GM18870 (cell line): ENCODE measurements around the gene LRRC56.

Source experiments
- ATAC-seq: cut with Tn5 transposase; IDR thresholded peaks from one replicate; pipeline ENCODE4 v1.9.1; 2021; ENCODE audit warnings: moderate library complexity; ENCODE audit not compliant: unreplicated experiment

The LRRC56 gene

DNA sequence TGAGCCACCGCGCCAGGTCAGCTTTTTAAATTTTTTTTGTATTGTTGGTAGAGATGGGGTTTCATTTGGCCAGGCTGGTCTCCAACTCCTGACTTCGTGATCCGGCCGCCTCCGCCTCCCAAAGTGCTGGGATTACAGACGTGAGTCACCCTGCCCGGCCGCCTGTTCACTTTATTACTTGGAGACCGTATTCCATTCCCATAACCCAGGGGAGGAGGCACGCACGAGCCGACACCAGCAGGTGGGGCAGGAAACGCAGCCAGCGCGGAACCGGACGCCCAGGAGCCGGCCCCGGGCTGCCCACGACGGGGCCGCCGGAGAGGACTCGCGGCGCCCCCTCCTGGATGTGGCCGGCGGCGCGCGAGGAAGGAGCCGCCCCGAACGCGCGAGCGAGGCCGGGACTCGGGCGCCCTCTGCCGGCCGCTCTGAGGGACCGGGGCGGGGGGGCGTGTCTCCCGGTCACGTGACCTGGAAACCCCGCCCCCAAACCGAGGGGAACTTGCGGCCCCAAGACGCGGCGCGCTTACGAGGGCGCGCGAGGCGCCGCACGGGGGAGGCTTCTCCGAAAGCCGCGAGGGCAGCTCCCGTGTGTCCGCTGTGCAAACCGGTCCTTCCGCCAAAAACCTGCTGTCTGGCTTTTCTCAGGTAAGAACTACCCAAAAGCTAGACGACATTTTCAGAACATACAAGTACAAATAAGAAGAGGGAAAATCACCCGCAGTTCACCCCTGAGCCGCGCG is 18.7 kb upstream of the LRRC56 start:
- no peak for ATAC-seq

DNA sequence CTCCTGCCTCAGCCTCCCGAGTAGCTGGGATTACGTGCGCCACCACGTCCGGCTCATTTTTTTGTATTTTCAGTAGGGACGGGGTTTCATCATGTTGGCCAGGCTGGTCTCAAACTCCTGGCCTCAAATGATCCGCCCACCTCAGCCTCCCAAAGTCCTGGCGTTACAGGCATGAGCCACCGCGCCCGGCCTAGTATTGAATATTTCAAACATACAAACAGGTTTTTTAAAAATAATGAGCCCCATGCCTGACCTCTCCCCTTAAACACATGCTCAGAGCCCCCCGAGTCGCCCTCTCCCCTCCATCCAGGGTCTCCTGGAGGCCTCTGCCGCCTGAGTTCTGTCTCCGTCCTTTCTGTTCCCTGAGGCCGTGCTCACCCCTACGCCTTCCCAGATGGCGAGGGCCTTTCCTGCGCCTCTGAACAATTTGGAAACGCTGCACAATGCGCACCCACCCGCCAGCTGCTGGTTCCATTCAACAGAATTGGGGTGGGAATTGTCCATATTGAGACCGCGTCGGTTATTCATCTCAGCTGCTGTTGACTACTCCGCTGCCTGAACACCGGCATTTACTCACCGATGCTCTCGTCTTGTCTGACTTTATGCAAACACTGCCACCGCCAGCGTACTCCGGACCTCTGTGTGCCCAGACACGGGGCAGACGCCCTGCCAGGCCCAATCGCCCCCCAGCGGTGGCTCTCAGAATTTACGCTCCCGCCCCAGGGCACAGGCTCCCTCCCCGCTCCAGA is 16.7 kb upstream of the LRRC56 start:
- ATAC-seq, result no peak

DNA sequence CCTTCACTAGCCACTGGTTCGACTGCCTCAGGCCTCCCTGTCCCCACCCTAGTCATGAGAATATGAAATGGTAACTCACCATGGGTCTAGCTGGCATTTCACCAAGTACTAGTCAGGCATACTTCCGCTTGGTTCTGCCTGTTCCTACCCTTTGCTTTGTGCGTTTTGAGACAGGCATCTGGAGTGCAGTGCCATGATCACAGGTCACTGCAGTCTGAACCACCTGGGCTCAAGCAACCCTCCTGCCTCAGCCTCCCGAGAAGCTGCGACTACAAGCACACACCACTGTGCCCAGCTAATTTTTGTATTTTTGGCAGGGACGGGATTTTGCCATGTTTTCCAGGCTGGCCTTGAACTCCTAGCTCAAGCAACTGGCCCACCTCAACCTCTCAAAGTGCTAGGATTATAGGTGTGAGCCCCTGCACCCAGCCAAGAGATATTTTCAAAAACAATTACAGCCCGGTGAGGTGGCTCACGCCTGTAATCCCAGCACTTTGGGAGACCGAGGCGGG is 16.1 kb upstream of the LRRC56 start:
- ATAC-seq, result no peak

DNA sequence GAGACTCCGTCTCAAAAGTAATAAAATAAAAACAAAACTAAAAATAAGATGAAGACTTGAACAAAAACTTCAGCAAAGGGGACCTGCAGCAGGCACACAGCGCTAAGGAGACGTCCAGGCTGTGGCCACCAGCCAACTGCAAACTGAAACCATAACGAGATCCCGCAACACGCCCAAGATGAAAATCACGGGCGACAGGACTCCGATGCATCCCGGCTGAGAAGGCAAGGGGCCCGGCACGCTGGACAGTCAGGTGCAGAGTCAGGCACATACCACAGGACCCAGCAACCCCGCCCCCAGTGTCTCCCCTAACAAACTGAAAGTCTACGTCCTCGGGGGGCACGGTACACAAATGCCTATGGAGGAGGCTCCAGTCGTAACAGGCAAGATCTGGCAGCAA is 11.1 kb upstream of the LRRC56 start:
- no peak for ATAC-seq

DNA sequence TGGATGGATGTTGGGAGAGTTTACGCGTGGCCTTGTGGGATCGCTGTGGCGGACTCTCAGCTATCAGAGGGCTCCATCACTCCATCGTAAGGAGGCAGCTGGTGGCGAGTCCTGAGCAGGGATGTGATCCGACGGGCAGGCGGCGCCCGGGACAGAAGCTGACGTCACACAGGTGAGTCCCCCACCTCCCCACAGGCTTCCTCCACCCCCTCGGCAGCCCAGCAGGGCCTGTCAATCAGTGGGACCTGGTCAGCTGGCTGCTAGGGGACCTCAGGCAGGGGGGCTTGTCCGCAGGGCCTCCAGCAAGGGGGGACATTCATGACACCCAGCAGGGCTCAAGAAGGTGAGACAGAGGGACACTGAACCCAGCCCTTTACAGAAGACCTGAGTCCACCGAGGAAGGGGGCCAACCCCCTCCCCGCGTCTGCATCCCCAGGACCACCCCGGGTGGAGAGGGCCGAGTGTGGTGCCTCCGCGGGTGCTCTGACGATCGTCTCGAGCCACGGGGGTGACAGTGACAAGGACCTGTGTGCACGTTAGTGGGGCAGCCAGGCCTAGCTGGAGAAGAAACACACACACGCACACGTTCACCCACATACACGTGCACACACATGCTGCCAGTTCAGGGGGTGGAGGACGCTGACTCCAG is 9.0 kb upstream of the LRRC56 start:
- no peak for ATAC-seq

DNA sequence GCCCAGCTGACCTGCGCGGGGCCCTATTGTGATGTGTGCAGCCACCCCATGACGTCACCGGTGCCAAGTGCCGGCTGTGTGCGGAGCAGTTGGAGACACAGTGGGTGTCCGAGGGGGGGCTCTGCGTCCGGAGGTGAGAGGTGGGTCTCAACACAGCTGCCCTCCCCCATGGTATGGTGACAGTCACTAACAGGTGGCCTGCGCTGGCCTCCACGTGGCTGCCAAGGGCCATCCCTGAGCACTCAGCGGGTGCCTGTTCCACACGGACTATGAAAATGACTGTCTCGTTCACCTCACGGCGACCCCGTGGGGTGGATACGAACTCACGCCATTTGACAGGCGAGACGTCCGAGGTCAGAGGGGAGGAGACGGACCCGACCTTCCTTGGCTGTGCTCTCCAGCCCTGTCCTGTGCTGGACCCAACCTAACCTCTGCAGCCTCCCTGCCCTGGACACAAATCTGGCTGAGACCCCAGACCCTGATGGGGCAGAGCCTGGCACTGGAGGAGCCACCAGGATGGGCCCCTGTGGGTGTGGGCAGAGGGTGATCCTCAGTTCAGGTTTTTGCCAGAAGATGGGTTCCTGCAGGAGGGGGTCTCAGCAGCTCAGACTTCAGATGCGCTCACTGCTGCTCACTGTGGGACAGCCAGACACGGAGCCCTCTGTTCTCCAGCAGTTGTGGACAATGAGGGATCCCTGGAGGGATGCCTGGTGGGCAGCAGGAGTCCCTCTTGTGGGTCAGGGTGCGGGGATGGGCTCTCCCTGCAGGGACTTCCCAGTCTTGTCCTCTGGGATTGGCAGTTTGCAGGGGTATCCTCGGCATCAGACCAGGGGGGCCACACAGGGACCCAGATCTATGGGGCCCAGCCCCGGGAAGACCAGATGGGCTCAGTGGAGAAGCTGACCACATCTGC is 8.3 kb upstream of the LRRC56 start:
- ATAC-seq, result no peak

DNA sequence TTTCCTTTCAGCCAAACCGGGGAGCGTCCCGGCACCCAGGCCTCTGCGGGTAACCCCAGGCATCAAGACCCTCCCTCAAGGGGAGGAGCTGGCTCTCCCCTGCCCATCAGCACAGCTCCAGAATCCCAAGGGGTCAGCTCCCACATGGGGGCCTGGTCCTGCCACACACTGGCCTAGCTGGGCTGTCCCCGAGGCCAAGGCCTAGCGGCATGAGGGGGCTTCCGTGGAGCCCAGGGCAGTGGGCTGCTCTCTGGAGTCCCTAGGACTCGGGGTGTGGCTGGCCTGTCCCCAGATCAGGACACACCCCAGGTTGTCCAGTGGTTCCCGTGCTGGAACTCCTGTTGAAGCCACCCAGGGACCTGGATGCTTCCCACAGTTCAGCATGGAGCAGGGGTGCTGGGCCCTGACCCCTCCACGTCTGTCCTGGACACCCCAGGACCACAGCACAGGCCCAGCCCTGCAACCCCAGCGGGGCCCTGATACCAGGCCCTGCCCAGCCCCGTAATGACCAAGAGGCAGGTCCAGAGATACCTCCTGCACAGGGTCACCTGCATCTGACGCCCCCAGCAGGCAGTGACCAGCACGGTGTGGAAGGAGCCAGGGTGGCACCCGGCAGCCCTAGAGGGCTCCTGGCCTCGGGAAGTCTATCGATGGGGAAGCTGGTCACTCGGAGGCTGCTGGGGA is 7.5 kb upstream of the LRRC56 start:
- ATAC-seq, result no peak

DNA sequence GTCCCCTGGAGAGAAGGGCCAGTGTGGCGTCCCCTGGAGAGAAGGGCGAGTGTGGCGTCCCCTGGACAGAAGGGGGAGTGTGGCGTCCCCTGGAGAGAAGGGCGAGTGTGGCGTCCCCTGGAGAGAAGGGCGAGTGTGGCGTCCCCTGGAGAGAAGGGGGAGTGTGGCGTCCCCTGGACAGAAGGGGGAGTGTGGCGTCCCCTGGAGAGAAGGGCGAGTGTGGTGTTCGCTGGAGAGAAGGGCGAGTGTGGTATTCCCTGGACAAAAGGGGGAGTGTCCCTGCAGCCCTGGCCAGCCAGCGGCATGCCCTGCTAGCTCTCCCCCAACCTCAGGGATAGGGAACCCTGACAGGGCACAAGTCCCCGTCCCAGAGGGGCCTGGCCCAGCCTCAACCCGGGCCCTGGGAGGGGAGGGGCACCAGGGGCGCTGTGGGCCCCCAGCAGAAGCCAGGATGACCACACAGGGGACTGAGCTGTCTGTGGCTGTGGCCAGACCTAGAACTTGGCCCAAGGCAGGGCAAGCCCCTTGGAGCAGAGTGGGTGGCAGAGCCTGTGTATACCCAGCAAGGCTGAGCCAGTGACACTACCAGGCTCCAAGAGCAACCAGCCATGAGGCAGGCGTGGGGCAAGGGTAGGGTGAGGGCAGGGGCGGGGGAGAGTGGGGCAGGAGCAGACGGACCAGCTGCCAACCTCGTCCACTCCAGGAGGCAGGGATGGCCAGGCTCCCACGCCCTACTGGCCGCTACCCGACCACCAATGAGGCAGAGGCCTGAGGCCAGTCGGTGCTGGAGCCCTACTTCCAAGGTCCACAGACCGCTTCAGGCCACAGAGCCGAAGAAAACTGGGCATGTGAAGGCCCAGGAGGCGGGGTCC is 6.1 kb upstream of the LRRC56 start:
- ATAC-seq, result no peak

DNA sequence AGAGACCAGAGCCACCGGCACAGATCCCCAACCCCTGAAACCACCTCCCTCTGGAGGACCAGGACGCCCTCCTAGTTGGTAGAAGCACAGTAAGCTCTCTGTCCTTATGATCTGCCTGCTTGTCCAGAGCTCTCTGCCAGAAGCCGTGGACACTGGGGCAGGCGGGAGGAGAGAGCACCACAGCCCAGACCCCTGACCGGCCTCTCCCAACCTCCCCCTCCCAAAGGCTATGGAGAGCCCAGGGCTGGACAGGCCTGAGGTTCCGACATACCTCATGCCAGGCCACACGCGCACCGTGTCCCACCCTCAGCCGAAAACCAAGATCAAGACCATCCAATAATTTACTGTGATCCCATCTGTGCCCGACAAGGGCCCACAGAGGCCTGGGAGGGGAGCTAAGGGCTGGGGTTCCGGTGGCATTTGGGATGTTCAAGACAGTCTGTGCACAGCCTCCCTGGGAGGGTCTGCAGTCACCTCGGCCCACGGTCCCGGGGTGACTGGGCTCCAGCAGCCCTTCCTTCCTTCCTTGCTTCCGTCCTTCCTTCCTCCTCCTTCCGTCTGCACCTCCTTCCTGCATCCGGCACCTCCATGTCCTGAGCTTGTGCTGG is 5.3 kb upstream of the LRRC56 start:
- ATAC-seq, result no peak

DNA sequence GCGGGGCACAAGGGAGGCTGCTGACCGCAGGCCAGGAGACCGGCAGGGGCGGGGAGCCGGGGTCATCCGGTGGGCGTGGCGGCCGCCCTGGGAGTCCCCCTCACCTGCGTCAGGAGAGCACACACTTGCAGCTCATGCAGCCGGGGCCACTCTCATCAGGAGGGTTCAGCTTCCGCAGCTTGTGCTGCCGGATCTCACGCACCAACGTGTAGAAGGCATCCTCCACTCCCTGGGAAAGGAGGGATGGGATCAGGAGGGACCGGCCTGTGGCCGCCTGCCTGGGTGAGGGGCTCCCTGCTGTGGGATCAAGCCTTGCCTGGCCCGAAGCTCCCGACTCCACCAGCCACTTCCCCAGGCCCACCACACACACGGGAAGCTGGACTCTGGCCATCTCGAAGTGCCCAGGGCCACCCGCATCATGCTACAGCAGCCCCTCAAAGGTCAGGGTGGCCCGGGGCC is 4.8 kb upstream of the LRRC56 start:
- no peak for ATAC-seq

DNA sequence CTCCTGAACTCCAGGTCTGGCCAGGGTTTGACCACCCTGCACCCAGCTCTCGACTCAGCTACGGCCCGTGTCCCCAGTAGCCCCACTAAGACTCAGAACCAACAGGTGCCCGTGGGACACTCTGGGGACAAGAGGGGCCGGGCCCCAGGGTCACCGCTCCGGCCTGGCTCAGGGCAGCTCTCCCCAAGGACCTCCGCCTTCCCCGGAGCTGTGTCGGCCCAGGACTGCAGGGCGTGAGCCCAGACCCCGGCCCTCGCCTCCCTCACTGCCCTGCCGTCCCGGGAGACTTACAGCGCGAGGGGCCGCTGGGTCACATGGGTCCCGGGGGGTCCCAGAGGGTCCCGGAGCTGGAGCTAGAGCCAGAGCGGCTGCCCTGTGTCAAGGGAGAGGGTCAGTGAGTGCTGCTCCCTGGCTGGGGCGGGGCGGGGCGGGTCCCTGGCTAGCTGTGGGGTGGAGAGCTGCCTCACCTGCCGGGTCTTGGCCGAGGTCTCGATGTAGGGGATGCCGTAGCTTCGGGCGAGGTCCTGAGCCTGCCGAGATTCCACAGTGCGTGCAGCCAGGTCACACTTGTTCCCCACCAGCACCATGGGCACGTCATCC is 4.2 kb upstream of the LRRC56 start:
- no peak for ATAC-seq

DNA sequence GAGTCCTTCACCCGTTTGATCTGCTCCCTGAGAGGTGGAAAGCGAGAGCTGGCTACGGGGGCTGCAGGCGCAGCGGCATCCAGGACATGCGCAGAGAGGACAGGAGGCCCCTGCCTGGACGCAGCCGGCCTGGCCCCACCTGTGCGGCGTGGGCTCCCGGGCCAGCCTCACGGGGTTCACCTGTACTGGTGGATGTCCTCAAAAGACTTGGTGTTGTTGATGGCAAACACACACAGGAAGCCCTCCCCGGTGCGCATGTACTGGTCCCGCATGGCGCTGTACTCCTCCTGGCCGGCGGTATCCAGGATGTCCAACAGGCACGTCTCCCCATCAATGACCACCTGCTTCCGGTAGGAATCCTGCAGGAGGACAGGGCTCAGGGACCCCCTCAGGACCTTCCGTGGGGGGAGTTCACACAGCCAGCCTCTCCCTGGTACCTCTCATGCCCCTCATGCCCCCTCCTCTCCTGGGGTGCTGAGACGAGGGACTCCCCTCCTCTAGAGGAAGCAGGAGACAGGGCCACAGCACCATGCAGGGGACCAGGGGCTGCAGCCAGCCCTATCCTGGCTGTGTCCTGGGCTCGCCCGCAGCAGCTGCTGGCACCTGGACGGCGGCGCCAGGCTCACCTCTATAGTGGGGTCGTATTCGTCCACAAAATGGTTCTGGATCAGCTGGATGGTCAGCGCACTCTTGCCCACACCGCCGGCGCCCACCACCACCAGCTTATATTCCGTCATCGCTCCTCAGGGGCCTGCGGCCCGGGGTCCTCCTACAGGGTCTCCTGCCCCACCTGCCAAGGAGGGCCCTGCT is 3.5 kb upstream of the LRRC56 start:
- no peak for ATAC-seq

DNA sequence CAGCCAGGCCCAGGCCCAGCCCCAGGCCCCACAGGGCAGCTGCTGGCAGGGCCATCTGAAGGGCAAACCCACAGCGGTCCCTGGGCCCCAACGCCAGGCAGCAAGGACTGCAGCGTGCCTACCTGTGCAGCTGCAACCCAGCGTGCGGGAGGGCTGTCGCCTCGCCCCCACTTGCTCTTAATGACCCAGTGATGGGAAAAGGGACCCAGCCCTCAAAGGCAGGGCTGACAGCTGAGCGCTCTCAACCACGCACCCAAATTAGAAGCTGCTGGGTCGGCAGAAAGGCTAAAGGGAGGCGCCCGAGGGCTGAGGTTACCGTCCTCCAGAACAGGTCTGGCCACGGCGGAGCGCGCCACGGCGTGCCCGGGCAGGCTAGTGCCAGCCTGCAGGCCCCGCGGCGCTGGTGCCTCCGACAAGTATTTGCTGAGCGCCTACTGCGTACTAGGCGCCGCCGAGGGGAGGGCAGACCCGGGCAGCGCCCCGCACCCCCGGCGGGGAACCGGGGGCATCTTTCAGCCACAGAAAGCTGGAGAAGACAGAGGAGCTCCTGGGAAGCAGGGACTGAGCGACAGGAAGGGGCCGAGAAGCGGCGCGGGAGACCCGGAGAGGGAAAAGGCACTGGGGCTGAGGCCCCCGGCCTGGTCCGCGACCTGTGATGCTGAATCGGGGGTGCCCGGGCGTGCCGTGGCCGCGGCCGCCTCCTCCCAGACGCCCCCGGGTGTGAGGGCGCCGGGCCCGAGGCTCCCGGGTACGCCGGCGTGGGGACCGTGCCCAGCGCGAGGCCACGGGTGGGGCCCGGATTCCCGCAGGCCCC is 2.7 kb upstream of the LRRC56 start:
- ATAC-seq, result no peak

DNA sequence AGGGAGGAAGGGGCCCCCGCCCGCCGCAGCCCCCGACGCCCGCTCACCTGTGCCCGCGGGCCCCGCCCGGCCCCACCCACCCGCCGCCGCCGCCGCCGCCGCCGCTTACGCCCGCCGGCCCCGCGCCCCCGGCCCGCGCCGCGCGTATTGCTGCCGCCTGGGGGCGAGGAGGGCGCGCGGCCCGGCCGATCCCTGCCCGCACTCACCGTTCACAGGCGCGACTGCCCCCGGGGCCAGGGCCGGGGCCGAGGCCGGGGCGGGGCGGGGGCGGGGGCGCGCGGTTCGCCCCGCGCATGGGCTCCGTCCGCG is 2.2 kb upstream of the LRRC56 start:
- ATAC-seq, result no peak

DNA sequence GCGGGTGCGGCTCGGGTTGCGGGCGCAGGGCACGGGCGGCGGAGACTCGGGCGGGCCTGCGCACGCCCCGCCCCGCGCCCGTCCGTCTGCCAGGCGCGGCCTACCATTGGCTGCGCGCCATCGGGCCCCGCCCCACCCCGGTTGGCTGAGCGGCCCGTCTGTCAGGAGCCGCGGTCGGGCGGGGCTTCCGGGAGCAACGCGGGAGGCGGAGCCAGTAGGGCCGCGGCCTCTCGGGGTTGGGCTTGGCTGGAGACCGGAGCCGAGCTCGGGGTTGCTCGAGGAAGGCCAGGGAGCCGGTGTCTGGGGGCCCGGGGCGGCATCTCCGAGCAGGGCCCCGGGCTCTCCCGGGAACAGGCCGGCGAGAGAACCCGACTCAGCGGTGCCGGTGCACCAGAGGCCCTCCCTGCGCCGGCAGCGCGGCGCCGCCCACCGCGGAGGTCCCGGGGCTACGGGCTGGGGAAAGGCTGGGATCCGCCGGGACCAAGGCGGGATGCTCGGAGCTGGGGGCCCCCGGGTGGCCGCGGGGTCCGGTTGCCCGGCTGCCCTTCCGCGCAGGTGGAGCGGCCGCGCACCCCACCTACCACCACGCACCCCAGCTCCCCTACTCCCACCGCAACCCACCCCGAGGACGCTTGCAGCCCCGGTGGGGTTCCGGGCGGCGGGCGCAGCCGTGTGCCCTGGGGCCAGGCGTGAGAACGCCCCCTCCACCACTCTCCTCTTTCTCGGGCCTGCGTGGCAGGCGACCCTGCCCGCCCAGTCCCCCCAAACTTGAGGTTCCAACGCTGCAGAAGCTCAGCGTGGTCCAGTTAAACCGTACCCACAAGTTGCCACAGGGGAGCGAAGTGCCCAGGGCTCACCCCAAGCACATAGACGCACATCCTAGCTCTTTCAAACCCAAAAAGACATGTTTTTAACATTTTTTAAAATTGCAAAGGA is 1.5 kb upstream of the LRRC56 start, which contains the start of gene HRAS:
TSS of gene HRAS (minus strand) at position 58 of the 936 bp plus-strand sequence.
- no peak for ATAC-seq
